AG04449 (cell line): ENCODE results near the gene P2RY14.

Experiments
- CTCF ChIA-PET: fragments of 350-600 bp; formaldehyde crosslinking; extraction: SDS; loops from one replicate; lab custom pipeline; 2021; ENCODE audit warnings: antibody characterized with exemption; lab: Yijun Ruan, JAX
- POLR2A ChIA-PET: fragments of 400-600, 350-600 bp; formaldehyde crosslinking; extraction: SDS; loops from one replicate; lab custom pipeline; 2020; ENCODE audit warnings: antibody characterized with exemption, inconsistent platforms; lab: Yijun Ruan, JAX
- DNase-seq: peaks from one replicate; pipeline ENCODE4 v3.0.0-alpha.2; 2010; ENCODE audit warnings: low read depth, low spot score
- H3K4me3 ChIP-seq: 2 replicates; pipeline ENCODE4 v1.5.1; 2011; ENCODE audit warnings: low read depth, mild to moderate bottlenecking, control low read depth, low read length
- TF ChIP-seq, protein P1 (sequence below): IDR thresholded peaks from one replicate; pipeline ENCODE4 v1.5.1; 2011; ENCODE audit warnings: mild to moderate bottlenecking, moderate library complexity, low read length, control low read depth, inconsistent platforms; ENCODE audit not compliant: insufficient read depth; ENCODE audit errors: missing control alignments

The P2RY14 gene

DNA sequence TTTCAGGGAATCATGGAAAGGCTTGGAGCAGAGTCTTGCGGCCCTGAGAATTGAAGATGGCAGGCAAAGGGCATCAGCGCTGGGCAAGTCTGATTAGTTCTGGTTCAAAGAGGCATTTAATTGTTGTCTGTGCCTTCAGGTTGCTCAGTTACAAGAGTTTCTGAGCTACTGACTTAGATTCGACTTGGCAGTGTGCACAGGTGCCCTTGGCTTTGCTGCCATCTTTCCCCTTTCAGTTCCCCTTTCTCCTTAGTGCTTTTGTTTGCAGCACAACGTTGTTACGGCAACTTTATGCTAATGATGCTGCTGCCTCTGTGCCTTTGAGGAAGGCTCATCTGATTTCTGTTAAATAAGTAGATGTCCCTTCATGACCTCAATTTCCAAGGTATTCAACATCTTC lies 12.5 kb downstream of the P2RY14 start:
- no peak for DNase-seq
- TF ChIP-seq, protein P1, sequence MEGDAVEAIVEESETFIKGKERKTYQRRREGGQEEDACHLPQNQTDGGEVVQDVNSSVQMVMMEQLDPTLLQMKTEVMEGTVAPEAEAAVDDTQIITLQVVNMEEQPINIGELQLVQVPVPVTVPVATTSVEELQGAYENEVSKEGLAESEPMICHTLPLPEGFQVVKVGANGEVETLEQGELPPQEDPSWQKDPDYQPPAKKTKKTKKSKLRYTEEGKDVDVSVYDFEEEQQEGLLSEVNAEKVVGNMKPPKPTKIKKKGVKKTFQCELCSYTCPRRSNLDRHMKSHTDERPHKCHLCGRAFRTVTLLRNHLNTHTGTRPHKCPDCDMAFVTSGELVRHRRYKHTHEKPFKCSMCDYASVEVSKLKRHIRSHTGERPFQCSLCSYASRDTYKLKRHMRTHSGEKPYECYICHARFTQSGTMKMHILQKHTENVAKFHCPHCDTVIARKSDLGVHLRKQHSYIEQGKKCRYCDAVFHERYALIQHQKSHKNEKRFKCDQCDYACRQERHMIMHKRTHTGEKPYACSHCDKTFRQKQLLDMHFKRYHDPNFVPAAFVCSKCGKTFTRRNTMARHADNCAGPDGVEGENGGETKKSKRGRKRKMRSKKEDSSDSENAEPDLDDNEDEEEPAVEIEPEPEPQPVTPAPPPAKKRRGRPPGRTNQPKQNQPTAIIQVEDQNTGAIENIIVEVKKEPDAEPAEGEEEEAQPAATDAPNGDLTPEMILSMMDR, result no peak
- H3K4me3 ChIP-seq, result no peak overlapping the region
- POLR2A ChIA-PET, result no interaction called here
- CTCF ChIA-PET, result interaction anchor here (3.4 kb wide), 1 partner anchor 14 kb away, joined by 35 read pairs; the partner anchor contains the start of gene P2RY14

DNA sequence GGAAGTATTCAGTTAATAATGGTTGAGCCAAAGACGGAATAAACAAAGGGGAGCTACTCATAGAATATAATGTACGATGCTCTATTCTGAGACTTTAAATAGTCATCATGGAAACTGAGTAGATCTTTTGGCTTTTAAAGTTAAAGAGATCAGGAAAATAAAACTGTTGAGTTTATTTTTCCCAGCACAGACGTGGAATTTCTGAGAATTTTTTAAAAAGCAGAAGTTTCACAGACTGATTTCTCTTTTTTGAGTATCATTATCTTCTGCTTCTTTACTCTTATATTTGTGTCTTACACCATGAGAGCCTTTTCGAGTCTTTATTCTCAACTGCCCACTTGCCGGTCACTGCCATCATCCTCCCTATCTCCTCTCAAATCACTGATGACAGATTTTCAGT lies 13.2 kb downstream of the P2RY14 start:
- H3K4me3 ChIP-seq, result no peak overlapping the region
- TF ChIP-seq, protein P1, result no peak
- ChIA-PET CTCF (interaction anchor here (1.2 to 1.7 kb wide), 3 partner anchors 13 to 97 kb away, joined by 3 to 6 read pairs (median 4); no protein-coding TSS in a partner anchor), POLR2A (no interaction called here)
- no peak for DNase-seq

DNA sequence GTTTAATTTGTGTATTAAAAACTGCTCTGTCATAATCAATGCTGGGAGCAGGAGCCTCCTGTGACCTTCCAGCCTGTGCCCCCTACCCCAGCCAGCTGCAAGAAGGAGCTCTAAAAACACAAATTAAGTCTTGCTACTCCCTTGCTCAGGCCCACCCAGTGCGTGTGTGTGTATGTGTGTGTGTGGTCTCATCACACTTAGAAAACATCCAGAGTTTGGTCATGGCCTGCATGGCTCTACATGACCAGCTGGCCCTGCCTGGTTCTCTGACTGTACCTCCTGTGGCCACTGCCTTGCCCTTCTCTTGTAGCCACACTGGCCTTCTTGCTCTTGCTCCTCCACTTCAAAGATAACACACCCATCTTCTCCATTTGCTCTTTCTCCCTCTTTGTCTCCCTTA lies 13.7 kb downstream of the P2RY14 start:
- CTCF ChIA-PET, result interaction anchor here (1.1 to 1.7 kb wide), 4 partner anchors 13 to 97 kb away, joined by 3 to 6 read pairs (median 4); no protein-coding TSS in a partner anchor
- no peak overlapping the region for H3K4me3 ChIP-seq
- POLR2A ChIA-PET, result no interaction called here
- DNase-seq, result no peak
- TF ChIP-seq, protein P1, result no peak

DNA sequence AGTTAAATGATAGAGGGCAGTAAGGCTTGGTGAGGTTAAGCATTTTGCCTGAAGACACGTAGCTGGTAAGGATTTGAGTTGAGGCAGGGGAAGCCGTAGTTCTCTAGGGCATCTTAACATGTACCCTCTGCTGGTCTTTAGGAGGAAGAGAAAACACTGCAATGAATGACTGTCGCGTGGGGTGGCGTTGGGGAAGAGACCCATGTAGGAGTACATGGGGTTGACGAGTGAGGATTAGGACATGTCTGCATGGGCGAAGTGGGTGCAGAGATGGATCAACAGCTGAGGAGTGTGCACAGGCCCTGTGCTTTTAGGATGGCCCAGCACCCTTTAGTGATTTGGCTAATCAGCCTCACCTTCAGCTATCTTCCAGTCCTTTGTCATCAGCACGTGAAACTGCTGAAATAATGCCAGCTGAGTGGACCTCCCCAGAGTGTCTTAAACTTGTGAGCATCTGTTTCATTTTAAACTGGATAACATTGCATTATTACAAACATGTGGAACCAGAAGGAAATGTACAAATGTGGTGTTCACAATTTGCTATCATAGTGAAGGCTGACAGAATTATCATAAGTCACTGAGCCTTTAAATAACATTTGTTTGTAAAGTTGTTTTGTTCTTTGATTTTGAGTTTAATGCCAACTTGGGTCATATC lies 15.3 kb downstream of the P2RY14 start:
- POLR2A ChIA-PET, result no interaction called here
- TF ChIP-seq, protein P1, result no peak
- no peak overlapping the region for H3K4me3 ChIP-seq
- no peak for DNase-seq
- CTCF ChIA-PET, result interaction anchor here (0.9 to 4.2 kb wide), 7 partner anchors 17 to 95 kb away, joined by 3 to 15 read pairs (median 4); no protein-coding TSS in a partner anchor

DNA sequence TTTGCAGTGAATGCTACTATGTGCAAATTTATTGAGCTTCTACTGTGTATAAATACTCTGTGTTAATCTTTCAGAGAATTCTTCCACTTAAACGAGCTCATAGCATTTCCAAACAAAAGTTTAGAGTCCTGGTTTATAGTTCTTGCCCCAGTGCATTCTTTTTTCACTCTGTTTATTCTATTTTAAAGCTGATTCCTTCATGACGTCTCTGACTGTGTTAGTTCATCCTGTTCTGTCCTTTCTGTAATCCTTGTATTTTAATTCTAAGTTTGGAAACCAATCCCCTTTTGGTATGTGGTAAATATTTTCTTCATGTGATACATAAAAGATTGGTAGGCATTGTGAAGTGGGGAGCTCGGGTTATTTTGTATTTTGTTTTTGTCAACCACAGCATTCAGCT lies 18.7 kb downstream of the P2RY14 start:
- DNase-seq, result no peak
- no peak overlapping the region for H3K4me3 ChIP-seq
- TF ChIP-seq, protein P1, result no peak
- ChIA-PET CTCF (interaction anchor here (0.9 to 4.2 kb wide), 3 partner anchors 23 to 91 kb away, joined by 3 to 15 read pairs (median 9); no protein-coding TSS in a partner anchor), POLR2A (no interaction called here)

DNA sequence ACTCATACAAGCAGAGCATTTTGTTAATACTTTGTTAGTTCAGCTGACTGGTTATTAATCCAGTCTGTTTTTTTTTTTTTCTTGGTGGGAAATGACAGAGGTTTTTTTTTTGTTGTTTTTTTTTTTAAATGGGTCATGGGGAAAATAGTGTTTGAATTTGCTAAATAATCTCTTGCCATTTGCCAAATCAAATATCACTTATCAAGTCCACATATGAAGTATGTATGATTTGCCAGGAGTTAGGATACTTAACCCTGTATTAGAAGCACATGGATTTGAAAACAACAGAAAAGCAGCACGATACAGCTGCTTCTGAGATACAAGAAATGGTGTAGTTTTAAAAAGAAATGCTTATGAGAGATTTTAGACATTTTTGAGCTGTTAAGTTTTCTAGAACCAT lies 21.6 kb downstream of the P2RY14 start:
- CTCF ChIA-PET, result interaction anchor here (0.6 to 5.3 kb wide), 6 partner anchors 26 to 308 kb away, joined by 3 to 31 read pairs (median 3); no protein-coding TSS in a partner anchor
- TF ChIP-seq, protein P1, result no peak
- H3K4me3 ChIP-seq, result no peak overlapping the region
- no peak for DNase-seq
- POLR2A ChIA-PET, result no interaction called here
